Choroid plexus epithelial cell (primary cell): ENCODE data around the gene ATRIP.

Experiments
- DNase-seq: peaks from one replicate; pipeline ENCODE4 v3.0.0-alpha.2; 2010; ENCODE audit warnings: low read depth
- H3K4me3 ChIP-seq: 2 replicates; pipeline ENCODE4 v1.5.1; 2011; ENCODE audit warnings: low read depth, mild to moderate bottlenecking, control low read depth, low read length, moderate library complexity
- CTCF ChIP-seq: conservative IDR thresholded peaks from 2 replicates; pipeline ENCODE4 v1.5.1; 2011; ENCODE audit warnings: low read depth, mild to moderate bottlenecking, control low read depth, inconsistent platforms, low read length, moderate library complexity

Gene ATRIP

GRCh38 chr3:48439820-48440589 is 6.5 kb upstream of the ATRIP start, which contains the start of the genes CCDC51 and TMA7:
TSS of gene CCDC51 (minus strand) at chr3:48440119. CDS start at chr3:48435128, 4,991 bp downstream.
TSS of gene TMA7 (plus strand) at chr3:48440257. CDS start at chr3:48440297, 40 bp downstream.
- peak within 1 kb of the TSS; percentile 76 for H3K4me3 ChIP-seq
- peak; percentile 97 for DNase-seq
- no peak for TF ChIP-seq CTCF

- no peak for TF ChIP-seq CTCF
- peak; percentile 42 for DNase-seq
- H3K4me3 ChIP-seq, result peak overlapping the region; percentile 76
These were observed 6.0 kb upstream of the ATRIP start for GRCh38 chr3:48440590-48440958.

GRCh38 chr3:48441940-48442339 is 4.6 kb upstream of the ATRIP start:
- no peak for TF ChIP-seq CTCF
- H3K4me3 ChIP-seq, result no peak overlapping the region
- DNase-seq, result no peak

- H3K4me3 ChIP-seq, result no peak overlapping the region
These were observed 1.2 kb upstream of the ATRIP start for GRCh38 chr3:48445277-48445882.

GRCh38 chr3:48446043-48446424 is 503 bp upstream of the ATRIP start:
- peak overlapping the region; percentile 95 for H3K4me3 ChIP-seq
- no peak for TF ChIP-seq CTCF
- no peak for DNase-seq

More at GRCh38 chr3:48445277-48445882, 1.2 kb upstream of the ATRIP start:
- DNase-seq, result no peak
- no peak for TF ChIP-seq CTCF

GRCh38 chr3:48451270-48451669 is 4.7 kb downstream of the ATRIP start:
- H3K4me3 ChIP-seq, result no peak overlapping the region
- DNase-seq, result no peak
- no peak for TF ChIP-seq CTCF
